ENCODE results near the gene ZNF674. TPM values are rescaled to one million over a fixed set of nuclear protein-coding genes. Genes with fewer than 3 reads are reported as not detected.
"Not testable (repeated sequence)": the region's sequence is repeated elsewhere in the genome, so short reads cannot be mapped to it uniquely, and the experiment has no call there.

The ZNF674 gene
- polyA plus RNA-seq, 4 donors, result 4.1 to 7.1 (median 6.8) TPM

- no peak for DNase-seq (ENCODE audit: low read depth in 4 of 4, low spot score in 3 of 4)
Measured at GRCh38 chrX:46571423-46572339, 26.5 kb upstream of the ZNF674 start.

GRCh38 chrX:46569621-46570020 is 24.4 kb upstream of the ZNF674 start:
- no peak for DNase-seq (ENCODE audit: low read depth in 4 of 4, low spot score in 3 of 4)

- DNase-seq (ENCODE audit: low read depth in 4 of 4, low spot score in 3 of 4), result no peak
Measured at GRCh38 chrX:46567388-46567787, 22.2 kb upstream of the ZNF674 start.

- no peak for DNase-seq (ENCODE audit: low read depth in 4 of 4, low spot score in 3 of 4)
Measured at GRCh38 chrX:46561824-46562657, 16.8 kb upstream of the ZNF674 start.

- DNase-seq (ENCODE audit: low read depth in 4 of 4, low spot score in 3 of 4), result no peak
Measured at GRCh38 chrX:46559062-46559461, 13.8 kb upstream of the ZNF674 start.

GRCh38 chrX:46554942-46555341 is 9.7 kb upstream of the ZNF674 start:
- DNase-seq (ENCODE audit: low read depth in 4 of 4, low spot score in 3 of 4), result no peak

- no peak for DNase-seq (ENCODE audit: low read depth in 4 of 4, low spot score in 3 of 4)
Measured at GRCh38 chrX:46553935-46554334, 8.7 kb upstream of the ZNF674 start.

GRCh38 chrX:46551494-46552128 is 6.4 kb upstream of the ZNF674 start:
- no peak for DNase-seq (ENCODE audit: low read depth in 4 of 4, low spot score in 3 of 4)

GRCh38 chrX:46549914-46550313 is 4.7 kb upstream of the ZNF674 start:
- DNase-seq (ENCODE audit: low read depth in 4 of 4, low spot score in 3 of 4), result no peak

- no peak for DNase-seq (ENCODE audit: low read depth in 4 of 4, low spot score in 3 of 4)
Measured at GRCh38 chrX:46547857-46548256, 2.6 kb upstream of the ZNF674 start.

GRCh38 chrX:46544527-46544926 is 694 bp downstream of the ZNF674 start:
- DNase-seq (ENCODE audit: low read depth in 4 of 4, low spot score in 3 of 4), result not testable (repeated sequence)

- no peak for DNase-seq (ENCODE audit: low read depth in 4 of 4, low spot score in 3 of 4)
Measured at GRCh38 chrX:46543441-46543840, 1.8 kb downstream of the ZNF674 start.

GRCh38 chrX:46531442-46531841 is 13.8 kb downstream of the ZNF674 start:
- no peak for DNase-seq (ENCODE audit: low read depth in 4 of 4, low spot score in 3 of 4)

GRCh38 chrX:46530404-46530908 is 14.8 kb downstream of the ZNF674 start:
- not testable (repeated sequence) for DNase-seq (ENCODE audit: low read depth in 4 of 4, low spot score in 3 of 4)

GRCh38 chrX:46529740-46530403 is 15.3 kb downstream of the ZNF674 start:
- not testable (repeated sequence) for DNase-seq (ENCODE audit: low read depth in 4 of 4, low spot score in 3 of 4)

- not testable (repeated sequence) for DNase-seq (ENCODE audit: low read depth in 4 of 4, low spot score in 3 of 4)
Measured at GRCh38 chrX:46528640-46529039, 16.6 kb downstream of the ZNF674 start.

GRCh38 chrX:46506076-46506475 is 39.1 kb downstream of the ZNF674 start:
- no peak for DNase-seq (ENCODE audit: low read depth in 4 of 4, low spot score in 3 of 4)

GRCh38 chrX:46502848-46503247 is 42.4 kb downstream of the ZNF674 start:
- DNase-seq (ENCODE audit: low read depth in 4 of 4, low spot score in 3 of 4), result no peak

GRCh38 chrX:46500054-46500453 is 45.2 kb downstream of the ZNF674 start:
- no peak for DNase-seq (ENCODE audit: low read depth in 4 of 4, low spot score in 3 of 4)

GRCh38 chrX:46488712-46489111 is 56.5 kb downstream of the ZNF674 start:
- DNase-seq (ENCODE audit: low read depth in 4 of 4, low spot score in 3 of 4), result no peak

Data from left renal pelvis (tissue), 4 donors.